OCI-LY7 (cell line): Measurements from ENCODE around the gene CBY2. TPM values are rescaled to one million over a fixed set of nuclear protein-coding genes. Genes with fewer than 3 reads are reported as not detected.

Source experiments
- Bru-seq: library from RNA; stranded (reverse); fragments of 400-500 nt; gene quantifications from one replicate; lab custom pipeline; 2021; lab: Mats Ljungman, UMichigan
- BruChase-seq, 2 experiments: library from RNA; stranded (reverse); fragments of 400-500 nt; gene quantifications; one replicate each; lab custom pipeline; 2021; lab: Mats Ljungman, UMichigan
- BruUV-seq: library from RNA; stranded (reverse); fragments of 400-500 nt; replicated peaks from 2 replicates; lab custom pipeline; 2021; lab: Mats Ljungman, UMichigan
- CTCF ChIA-PET: fragments of 300-600 bp; sonication (Branson Sonifier 250); formaldehyde crosslinking; loops from one replicate; lab custom pipeline; 2022; ENCODE audit warnings: antibody characterized with exemption; ENCODE audit not compliant: unreplicated experiment; lab: Charles Lee
- POLR2A ChIA-PET: fragments of 300-600 bp; sonication (Branson Sonifier 250); formaldehyde crosslinking; loops from one replicate; lab custom pipeline; 2022; ENCODE audit warnings: antibody characterized with exemption; lab: Charles Lee
- DNase-seq: peaks from one replicate; pipeline ENCODE4 v3.0.0-alpha.2; 2015; ENCODE audit warnings: low spot score
- H2AFZ ChIP-seq: fragments of 200-600 bp; sonication (generic), shearing (Covaris generic); 2 replicates; pipeline ENCODE4 v1.6.1; 2014; ENCODE audit warnings: mild to moderate bottlenecking, antibody characterized with exemption, low read length, moderate library complexity
- H3K27ac ChIP-seq: fragments of 200-600 bp; sonication (generic); 2 replicates; pipeline ENCODE4 v1.5.1; 2014; ENCODE audit warnings: mixed run types, low read depth, mild to moderate bottlenecking, moderate library complexity, low read length, inconsistent platforms; ENCODE audit not compliant: poor library complexity, severe bottlenecking
- H3K36me3 ChIP-seq: fragments of 200-600 bp; sonication (generic); 2 replicates; pipeline ENCODE4 v1.6.1; 2014; ENCODE audit warnings: mild to moderate bottlenecking, antibody characterized with exemption, low read length, moderate library complexity, mixed read lengths; ENCODE audit not compliant: insufficient read depth
- H3K4me1 ChIP-seq: fragments of 200-600 bp; sonication (generic); 2 replicates; pipeline ENCODE4 v1.5.1; 2014; ENCODE audit warnings: mild to moderate bottlenecking, low read length; ENCODE audit not compliant: insufficient read depth, poor library complexity, severe bottlenecking
- H3K4me2 ChIP-seq: fragments of 200-600 bp; sonication (generic); 2 replicates; pipeline ENCODE4 v1.6.1; 2014; ENCODE audit warnings: mild to moderate bottlenecking, low read length
- H3K4me3 ChIP-seq: fragments of 200-600 bp; sonication (generic); 2 replicates; pipeline ENCODE4 v1.5.1; 2014; ENCODE audit warnings: mild to moderate bottlenecking, low read depth, low read length; ENCODE audit not compliant: poor library complexity, severe bottlenecking
- H3K79me2 ChIP-seq: fragments of 200-600 bp; sonication (generic); 2 replicates; pipeline ENCODE4 v1.6.1; 2016; ENCODE audit warnings: low read depth, mild to moderate bottlenecking, low read length, moderate library complexity, mixed read lengths; ENCODE audit not compliant: insufficient read depth
- H3K9me2 ChIP-seq: fragments of 200-600 bp; sonication (generic); 2 replicates; pipeline ENCODE4 v1.6.1; 2016; ENCODE audit warnings: mild to moderate bottlenecking, low read length, mixed read lengths; ENCODE audit not compliant: insufficient read depth
- H3K9me3 ChIP-seq: fragments of 200-600 bp; sonication (generic); 2 replicates; pipeline ENCODE4 v1.6.1; 2014; ENCODE audit warnings: mild to moderate bottlenecking, mixed run types, low read length, mixed read lengths
- H4K20me1 ChIP-seq: fragments of 200-600 bp; sonication (generic); 2 replicates; pipeline ENCODE4 v1.6.1; 2014; ENCODE audit warnings: mild to moderate bottlenecking, antibody characterized with exemption, low read length, moderate library complexity, mixed read lengths; ENCODE audit not compliant: insufficient read depth
- CTCF ChIP-seq: fragments of 200-600 bp; sonication (generic); conservative IDR thresholded peaks from 2 replicates; pipeline ENCODE4 v1.5.1; 2014; ENCODE audit warnings: mild to moderate bottlenecking, antibody characterized with exemption, low read length, moderate library complexity, mixed read lengths
- EZH2phosphoT487 ChIP-seq: fragments of 200-600 bp; sonication (generic); IDR thresholded peaks from 2 replicates; pipeline ENCODE4 v1.6.1; 2018; ENCODE audit warnings: low read depth, borderline replicate concordance, mild to moderate bottlenecking, mixed run types, antibody characterized with exemption, low read length, moderate library complexity, mixed read lengths
- intact Hi-C: fragments of 100-400 bp; cut with micrococcal nuclease; formaldehyde crosslinking; loops from one replicate; pipeline ENCODE4 v1.10.0; 2022; ENCODE audit not compliant: unreplicated experiment
- long read RNA-seq: library from polyadenylated mRNA; stranded (forward); transcript quantifications from one replicate; pipeline ENCODE4 v2.0.0, GENCODE V29; 2022
- total RNA-seq, 2 experiments: library from RNA; depleted of rRNA in 1 of 2; stranded (reverse); fragments of >200 nt in 1 of 2; shearing (Covaris generic) in 1 of 2; gene quantifications; 2 replicates each; pipeline ENCODE4 v1.2.3, GENCODE V29; 2014 to 2022

CBY2 gene, protein sequence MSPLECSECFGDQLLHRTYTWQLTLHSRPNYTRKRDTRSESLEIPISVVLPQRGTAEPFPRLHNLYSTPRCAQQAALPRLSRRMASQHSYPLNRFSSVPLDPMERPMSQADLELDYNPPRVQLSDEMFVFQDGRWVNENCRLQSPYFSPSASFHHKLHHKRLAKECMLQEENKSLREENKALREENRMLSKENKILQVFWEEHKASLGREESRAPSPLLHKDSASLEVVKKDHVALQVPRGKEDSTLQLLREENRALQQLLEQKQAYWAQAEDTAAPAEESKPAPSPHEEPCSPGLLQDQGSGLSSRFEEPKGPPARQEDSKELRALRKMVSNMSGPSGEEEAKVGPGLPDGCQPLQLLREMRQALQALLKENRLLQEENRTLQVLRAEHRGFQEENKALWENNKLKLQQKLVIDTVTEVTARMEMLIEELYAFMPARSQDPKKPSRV
- not detected in 2 replicates for total RNA-seq (2014; rRNA removed; shearing (Covaris generic))
- total RNA-seq (2022): not detected in 2 replicates
- not detected for Bru-seq, nascent RNA
- not detected for BruChase-seq, experiment 1, labeled RNA remaining after a 6-hour chase
- not detected for BruChase-seq, experiment 2, labeled RNA remaining after a 2-hour chase
- long read RNA-seq: 0 reads

DNA sequence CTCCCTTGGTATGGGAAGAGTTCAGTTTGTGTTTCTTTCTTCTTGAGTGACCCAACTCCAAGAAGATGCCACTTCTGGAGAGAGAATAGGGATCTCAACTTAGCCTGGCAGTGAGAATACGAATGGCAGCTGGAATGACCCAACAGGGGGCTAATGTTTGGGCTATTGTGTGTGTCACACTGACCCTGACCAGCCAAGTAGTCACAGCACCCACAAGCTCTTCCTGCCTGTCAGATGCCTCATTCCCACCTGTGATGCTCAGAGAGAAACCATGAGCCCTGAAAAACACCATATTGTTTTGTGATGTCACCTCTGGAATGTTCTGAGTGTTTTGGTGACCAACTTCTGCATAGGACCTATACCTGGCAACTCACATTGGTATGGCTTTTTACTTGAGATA is at the start of gene CBY2:
TSS of gene CBY2 (plus strand) at position 233 of the 400 bp plus-strand sequence. CDS start at position 304, 71 bp downstream.
- ChIA-PET POLR2A (no interaction called here), CTCF (no interaction called here)
- no TSS peak for BruUV-seq
- no peaks in the 10 kb centered on the region for H3K79me2 ChIP-seq
- H3K9me2 ChIP-seq: no peaks in the 10 kb centered on the region
- TF ChIP-seq CTCF (no peak), EZH2phosphoT487 (no peak)
- no peak for DNase-seq
- no peak within 1 kb of the TSS for H3K4me2 ChIP-seq
- no peak within 1 kb of the TSS for H3K27ac ChIP-seq
- no peaks in the 10 kb centered on the region for H3K36me3 ChIP-seq
- no peak within 1 kb of the TSS for H2AFZ ChIP-seq
- H3K9me3 ChIP-seq: no peaks in the 10 kb centered on the region
- no peaks in the 10 kb centered on the region for H4K20me1 ChIP-seq
- no peaks in the 10 kb centered on the region for H3K4me1 ChIP-seq
- H3K4me3 ChIP-seq: no peak within 1 kb of the TSS
- intact Hi-C loops: no loop called here

DNA sequence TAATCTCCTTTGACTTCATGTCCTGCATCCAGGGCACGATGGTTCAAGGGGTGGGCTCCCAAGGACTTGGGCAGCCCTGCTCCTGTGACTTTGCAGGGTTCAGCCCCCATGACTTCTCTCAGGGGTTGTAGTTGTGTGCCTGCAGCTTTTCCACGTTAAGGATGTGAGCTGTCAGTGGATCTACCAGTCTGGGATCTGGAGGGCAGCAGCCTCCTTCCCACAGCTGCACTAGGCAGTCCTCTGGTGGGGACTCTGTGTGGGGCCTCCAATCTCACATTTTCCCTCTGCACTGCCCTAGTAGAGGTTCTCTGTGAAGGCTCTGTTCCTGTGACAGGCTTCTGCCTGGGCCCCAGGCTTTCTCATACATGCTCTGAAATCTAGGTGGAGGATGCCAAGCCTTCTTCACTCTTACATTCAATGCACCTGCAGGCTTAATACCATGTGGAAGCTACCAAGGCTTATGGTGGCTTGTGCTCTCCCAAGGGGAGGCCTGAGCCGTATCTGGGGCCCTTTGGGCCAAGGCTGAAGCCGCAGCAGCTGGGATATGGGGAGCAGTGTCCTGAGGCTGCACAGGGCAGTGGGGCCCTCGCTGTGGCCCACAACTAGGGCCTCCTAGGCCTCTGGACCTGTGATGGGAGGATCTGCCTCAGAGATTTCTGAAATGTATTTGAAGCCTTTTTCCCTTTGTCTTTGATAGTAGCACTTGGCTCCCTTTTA is 47.3 kb upstream of the CBY2 start:
- TF ChIP-seq EZH2phosphoT487: no peak
- TF ChIP-seq CTCF: no peak
- POLR2A ChIA-PET: interaction anchor here (0.7 kb wide), 1 partner anchor 362 kb away, joined by 4 read pairs; no protein-coding TSS in a partner anchor
- no peaks in the 10 kb centered on the region for H3K4me1 ChIP-seq
- H4K20me1 ChIP-seq: no peaks in the 10 kb centered on the region
- CTCF ChIA-PET: no interaction called here
- no peak overlapping the region for H2AFZ ChIP-seq
- no peaks in the 10 kb centered on the region for H3K9me3 ChIP-seq
- no TSS peak for BruUV-seq
- no peak overlapping the region for H3K4me2 ChIP-seq
- DNase-seq: no peak
- no peaks in the 10 kb centered on the region for H3K9me2 ChIP-seq
- no peaks in the 10 kb centered on the region for H3K79me2 ChIP-seq
- H3K27ac ChIP-seq: no peak overlapping the region
- intact Hi-C loops: no loop called here
- no peak overlapping the region for H3K4me3 ChIP-seq
- H3K36me3 ChIP-seq: no peaks in the 10 kb centered on the region
